OCI-LY1 (cell line): ENCODE measurements around the gene VGLL3.
"Not testable (repeated sequence)": the region's sequence is repeated elsewhere in the genome, so short reads cannot be mapped to it uniquely, and the experiment has no call there.

Experiments
- CTCF ChIP-seq: fragments of 200-600 bp; sonication (generic), shearing (Covaris generic); IDR thresholded peaks from 2 replicates; pipeline ENCODE4 v1.5.1; 2017; ENCODE audit warnings: mild to moderate bottlenecking, antibody characterized with exemption, low read length, moderate library complexity, mixed read lengths
- EZH2 ChIP-seq: fragments of 200-600 bp; sonication (generic), shearing (Covaris generic); IDR thresholded peaks from 2 replicates; pipeline ENCODE4 v1.8.0; 2017; ENCODE audit warnings: borderline replicate concordance, mixed run types, mild to moderate bottlenecking, antibody characterized with exemption, low read length, moderate library complexity, mixed read lengths

- TF ChIP-seq CTCF, EZH2: not testable (repeated sequence)
Measured at GRCh38 chr3:87017370-87017769, 26.4 kb upstream of the VGLL3 start.
